ENCODE results near the gene TCP11L1.
A peak's percentile ranks its signal among the peaks of the same experiment; 100 is the strongest.
"Not testable (repeated sequence)": the region's sequence is repeated elsewhere in the genome, so short reads cannot be mapped to it uniquely, and the experiment has no call there.

TCP11L1 gene

DNA sequence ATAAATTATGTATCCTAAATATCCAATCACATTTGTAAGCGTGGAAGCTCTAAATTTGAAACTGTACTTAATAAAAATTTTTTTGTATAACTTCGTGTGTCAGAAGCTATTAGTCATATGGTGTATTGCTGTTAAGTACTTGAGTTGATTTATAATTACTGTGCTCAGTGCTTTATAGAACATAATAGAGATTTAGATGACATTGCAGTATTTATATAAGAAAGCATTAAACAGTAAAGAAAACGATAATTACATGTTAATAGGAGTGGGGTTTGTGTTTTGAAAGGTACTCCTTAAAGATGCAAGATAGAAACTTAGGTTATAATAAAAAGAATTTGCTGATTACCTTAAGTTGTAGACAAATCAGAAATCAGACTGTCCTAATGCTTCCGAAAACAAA lies 5.9 kb upstream of the TCP11L1 start:
- DNase-seq: no peak

DNA sequence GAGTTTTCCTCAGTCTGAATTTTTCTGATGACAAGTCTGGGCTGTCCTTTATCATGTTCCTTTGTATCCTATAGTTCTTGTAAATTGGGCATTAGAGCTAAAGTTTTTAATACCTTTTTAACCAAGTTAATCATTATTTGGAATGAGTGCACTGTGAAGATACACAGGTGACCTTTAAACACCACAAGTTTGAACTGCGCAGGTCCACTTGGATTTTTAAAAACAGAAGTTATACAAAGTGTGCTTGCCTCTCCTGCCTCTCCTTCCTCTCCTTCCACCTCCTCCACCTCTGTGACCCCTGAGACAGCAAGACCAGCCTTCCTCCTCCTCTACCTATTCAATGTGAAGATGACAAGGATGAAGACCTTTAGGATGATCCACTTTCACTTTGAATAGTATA lies 4.4 kb upstream of the TCP11L1 start:
- DNase-seq: no peak

DNA sequence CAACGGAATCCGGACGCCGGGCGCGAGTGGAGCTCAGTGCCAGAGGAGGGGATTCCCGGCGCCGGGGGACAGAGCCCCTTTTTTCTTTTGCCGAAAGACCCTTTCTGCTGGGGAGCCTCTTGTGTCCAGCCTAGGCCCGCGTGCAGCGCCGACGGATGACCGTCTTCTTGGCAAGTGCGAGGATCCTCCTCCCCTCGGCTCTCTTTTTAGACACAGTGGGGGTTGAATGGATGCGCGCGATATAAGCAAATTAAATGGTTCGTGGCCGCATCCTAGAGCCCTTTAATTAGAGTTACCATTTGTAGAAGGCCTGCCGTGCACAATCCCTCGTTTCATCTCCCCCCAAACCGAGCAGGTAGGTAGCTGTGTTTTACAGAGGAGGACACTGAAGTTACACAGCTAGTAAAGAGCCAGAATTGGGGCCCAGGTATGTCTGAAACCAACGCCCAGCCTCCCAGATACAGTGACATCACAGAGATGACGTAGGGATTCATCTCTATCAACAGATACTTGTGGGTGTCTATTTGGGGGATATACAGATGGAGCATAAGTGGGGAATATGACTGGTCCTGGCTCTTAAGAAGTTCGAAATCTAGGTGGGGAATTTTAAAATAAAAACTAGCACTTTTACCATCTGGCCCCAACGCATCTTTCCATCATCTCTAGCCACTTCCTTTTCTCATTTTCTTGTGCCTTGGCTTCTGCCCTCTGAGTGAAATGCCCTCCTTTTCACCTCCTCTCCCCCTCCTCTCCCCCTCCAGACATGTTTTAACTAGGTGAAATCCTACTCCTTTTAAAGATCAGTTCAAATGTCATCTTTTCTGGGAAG lies 875 bp downstream of the TCP11L1 start:
- peak; percentile 48 to 58 for DNase-seq

DNA sequence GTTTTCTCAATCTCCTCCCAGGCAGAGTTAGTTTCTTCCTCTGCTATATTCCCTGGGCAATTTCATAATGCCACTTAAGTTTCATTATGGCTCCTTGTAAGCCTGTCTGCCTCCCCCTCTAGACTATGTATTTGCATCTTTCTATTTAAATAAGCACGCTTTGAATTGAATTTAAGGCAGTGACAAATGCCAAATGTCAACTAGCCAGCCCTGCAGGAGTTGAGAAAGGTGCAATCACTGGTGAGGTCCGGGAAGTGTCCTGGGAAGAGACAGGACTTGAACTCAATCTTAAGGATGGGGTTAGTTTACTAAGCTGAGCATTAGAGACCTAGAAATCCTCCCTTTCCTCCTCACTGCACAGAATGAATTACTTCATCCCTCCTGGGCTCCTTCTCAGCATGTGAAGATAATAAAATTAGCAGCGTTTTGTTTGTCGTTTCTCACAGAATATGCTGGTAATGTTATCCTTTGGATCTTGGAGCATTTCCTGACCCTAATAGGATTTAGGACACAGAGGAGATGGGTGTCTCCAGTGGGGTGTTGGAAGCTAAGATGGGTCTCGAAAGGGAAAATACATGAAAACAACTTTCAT lies 1.6 kb downstream of the TCP11L1 start:
- no peak for DNase-seq

DNA sequence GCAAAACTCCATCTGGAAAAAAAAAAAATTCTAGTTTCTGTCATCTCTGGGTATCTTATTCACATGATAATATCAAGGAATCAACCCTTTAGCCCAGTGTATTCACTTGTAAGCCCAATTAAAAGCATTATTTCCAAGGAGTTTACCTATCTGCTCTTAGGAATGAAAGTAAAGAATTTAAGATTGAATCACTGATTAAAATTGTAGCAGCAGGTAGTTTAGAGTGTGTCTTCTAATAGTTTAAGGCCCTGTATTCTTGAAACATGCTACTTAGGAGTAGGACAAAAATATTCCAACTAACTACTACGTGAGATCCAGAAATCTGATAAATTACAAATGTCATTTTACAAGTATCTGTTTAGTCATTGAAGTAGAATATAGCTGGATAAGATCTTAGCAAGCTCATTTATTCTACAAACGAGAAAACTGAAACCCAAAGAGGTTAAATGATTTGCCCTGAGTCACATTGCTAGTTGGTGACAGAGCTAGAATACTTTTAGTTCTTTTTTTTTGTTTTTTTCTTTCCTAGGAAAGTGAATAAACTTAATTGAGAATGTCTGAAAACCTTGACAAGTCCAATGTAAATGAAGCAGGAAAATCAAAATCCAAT lies 4.0 kb downstream of the TCP11L1 start:
- DNase-seq: no peak

DNA sequence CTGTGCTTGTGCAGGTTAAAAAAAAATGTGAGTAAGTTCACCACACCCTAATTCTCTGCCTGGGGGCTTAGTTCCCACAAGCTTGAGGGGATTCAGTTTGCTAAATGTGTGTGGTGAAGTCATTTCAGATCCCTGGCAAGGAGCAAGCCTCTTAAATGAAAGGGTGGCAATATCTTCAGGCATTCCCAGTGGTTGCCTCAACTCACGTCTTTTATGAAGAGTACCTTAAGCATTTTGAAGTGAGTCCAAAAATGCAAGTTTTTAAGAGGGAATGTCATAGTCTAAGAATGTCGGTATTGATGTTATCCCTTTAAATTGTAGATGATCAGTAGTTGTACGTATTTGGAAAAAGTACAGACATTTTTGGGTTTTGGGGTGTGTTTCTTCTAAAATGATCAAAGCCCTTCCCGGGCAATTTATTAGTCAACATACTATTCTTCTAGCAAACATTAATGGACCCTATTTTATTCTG lies 4.9 kb downstream of the TCP11L1 start:
- no peak for DNase-seq

DNA sequence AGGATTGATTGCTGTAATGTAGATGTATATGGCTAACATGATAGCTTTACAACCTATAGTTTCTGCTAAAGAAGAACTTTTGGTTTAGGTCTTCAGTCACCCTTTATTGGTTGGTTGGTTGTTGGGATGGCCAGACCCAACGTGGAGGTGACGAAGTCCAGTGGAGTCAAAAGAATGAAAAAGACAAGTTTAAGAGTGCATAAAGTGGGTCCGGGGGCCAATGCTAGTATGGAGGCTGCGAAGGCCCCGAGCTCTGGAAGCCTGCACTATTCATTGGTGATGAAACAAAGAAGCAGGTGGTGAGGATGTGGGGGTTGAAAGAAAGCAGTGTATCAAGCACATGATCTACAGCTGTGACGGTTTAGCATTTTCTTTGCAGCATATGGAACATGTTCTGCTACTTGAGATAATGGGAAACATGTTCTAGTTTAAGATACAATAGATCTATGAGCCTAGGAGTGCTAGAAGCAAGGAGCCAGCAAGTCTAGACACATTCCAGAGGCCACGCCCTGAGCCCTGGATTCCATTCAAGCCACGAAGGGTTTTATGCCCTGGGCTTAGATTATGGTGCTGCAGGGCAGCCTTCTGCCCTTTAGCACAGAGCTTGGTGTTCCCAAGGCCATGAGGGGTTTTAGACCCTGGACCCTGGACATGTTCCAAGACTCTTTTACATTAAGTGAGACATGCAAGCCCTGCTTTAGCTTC lies 6.3 kb downstream of the TCP11L1 start:
- DNase-seq: no peak

DNA sequence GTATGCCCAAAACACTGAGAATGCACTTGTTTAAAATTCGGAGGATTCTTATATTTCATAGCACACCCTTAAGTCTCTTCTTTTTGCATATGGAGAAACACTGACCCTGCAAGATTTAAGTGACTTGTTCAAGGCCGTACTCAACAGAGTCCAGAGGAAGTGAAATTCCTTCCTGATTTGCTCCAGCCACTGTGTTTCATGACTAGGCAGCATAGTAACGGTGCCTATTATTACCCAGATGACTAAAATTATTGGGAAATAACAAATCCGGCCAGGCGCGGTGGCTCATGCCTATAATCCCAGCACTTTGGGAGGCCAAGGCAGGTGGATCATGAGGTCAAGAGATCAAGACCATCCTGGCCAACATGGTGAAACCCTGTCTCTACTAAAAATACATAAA lies 9.3 kb downstream of the TCP11L1 start:
- not testable (repeated sequence) for DNase-seq

DNA sequence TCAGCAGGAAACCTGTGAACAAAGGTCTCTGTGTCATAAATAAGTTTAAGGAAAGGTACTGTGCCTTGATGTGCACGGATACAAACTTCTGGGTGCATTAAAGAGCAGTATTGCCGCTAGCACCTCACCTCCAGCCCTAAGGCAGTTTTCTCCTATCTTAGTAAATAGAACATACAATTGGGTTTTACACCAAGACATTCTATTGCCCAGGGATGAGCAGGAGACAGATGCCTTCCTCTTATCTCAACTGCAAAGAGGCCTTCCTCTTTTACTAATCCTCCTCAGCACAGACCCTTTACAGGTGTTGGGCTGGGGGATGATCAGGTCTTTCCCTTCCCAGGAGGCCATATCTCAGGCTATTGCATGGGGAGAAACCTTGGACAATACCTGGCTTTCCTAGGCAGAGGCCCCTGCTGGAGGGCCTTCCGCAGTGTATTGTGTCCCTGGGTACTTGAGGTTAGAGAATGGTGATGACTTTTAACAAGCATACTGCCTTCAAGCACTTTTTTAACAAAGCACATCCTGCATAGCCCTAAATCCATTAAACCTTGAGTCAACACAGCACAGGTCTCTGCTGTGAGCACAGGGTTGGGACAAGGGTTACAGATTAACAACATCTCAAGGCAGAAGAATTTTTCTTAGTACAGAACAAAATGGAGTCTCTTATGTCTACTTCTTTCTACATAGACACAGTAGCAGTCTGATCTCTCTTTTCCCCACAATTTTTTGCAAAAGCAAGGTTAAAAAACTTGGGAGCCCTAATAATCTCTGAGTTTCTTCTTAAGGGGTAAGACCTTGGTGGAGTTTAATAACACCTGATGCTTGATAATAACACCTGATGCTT lies 10.4 kb downstream of the TCP11L1 start:
- DNase-seq: not testable (repeated sequence)

DNA sequence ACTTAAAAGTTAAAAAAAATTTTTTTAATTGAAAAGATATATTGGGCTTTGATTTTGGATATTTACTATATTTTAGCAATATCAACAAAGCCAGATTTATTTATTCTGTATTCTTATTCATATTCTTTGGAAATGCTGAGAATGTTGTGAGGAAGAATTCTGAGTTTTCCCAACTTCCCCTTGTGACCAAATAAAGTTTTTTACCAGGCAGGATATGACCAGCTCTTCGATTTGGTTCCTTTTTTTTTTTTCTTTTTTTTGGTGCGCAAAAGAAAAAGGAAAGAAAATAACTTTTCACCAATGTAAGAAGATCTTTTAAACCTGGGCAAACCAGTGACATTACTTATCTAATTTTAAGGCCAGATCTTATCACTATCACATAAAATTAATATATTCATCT lies 12.9 kb downstream of the TCP11L1 start:
- DNase-seq: no peak

DNA sequence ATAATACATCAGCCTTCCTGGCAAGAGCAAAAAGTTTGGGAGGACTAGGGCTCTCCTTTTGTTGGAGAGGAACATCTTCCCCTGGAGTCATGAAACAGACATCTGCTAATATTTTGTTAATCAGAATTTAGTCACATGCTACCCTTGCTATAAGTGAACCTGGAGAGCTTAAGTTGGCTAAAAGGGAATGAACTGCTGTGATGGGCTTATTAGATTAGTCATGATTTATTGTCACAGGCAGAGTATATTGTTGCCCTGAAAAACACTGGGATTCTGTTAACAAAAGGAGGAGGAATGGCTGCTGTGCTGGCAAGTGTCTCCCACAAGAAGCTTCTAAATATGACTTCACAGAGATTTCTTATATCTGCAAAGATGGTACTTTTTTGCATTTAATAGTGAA lies 16.0 kb downstream of the TCP11L1 start:
- no peak for DNase-seq

DNA sequence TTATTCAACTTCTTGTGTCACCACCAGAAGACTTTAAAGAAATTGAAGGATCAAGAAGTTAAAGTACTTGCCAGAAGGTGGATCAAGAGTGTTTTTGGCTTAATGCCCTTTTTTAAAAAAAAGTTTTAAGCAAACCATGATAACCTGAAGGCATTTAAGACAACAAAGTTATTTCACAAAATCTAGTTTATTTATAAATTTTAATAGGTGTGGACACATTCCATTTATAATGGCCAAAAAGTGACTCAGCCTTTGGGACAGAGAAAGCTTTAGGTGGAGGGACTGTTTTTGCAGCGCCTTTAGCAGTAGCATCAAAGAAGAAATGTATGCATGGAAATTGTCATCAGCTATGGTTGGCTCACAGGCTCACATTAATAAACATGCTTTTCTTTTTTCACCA lies 17.9 kb downstream of the TCP11L1 start:
- DNase-seq: no peak

DNA sequence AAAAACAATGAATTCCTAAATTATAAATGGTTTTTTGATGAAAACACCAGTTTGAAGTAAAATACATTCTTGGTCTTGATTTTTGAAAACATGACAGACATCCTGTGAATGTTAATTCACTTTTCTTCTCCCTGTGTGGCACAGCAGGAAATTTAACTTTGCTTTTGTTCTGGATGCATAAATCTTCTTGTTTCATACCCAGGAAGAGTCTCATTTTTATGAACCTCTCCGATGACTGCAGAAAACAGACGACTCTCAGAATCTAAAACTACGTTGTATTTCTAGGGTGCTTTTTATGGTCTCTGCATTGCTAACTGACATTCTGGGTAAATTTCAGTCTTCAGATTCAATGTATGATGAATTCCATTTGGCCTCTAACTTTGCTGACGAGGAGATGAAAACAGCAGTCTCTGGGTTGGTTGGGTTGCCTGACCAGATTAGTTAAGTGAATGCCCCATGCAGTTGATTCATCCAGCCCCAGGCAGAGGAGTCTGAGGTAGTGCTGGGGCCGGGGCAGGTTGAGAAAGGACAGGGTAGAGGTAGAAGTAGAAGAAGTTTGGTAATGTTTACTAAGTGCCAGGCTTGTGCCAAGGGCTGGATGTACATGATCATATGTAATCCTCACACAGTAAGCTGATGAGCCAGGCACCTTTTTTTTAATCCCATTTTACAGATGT lies 20.1 kb downstream of the TCP11L1 start:
- no peak for DNase-seq

DNA sequence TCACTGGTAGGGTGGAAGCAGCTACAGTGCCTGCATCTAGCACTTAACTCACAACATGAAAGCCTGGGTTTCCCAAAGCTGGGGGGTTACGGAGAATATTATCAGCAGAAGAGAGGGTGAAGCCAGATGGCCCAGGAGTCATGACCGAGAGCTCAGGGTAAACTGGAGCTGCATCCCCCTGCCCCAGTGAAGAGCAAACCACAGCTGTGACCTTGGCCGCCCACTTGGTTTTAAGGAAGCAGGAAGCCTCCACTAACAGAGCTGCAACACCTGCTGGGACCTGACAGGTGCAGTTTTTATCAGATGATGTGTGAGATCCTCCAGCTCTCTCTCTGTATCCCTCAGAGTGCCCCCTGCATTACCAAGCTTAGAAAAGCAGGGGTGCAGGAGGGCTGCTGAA lies 20.9 kb downstream of the TCP11L1 start:
- DNase-seq: no peak

DNA sequence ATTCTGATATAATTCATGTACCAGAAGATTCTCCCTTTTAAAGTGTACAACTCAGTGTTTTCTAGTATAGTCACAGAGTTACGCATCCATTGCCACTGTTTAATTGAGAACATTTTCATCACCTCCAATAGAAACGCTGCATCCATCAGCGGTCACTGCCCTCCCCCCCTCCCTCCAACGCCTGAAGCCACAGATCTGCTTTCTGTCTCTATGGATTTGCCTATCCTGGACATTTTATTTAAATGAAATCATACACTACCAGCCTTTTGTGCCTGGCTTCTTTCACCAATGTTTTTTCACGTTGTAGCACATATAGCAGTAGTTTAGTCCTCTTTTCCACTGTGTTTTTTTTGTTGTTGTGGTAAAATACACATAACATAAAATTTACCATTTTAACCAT lies 22.8 kb downstream of the TCP11L1 start:
- DNase-seq: no peak

DNA sequence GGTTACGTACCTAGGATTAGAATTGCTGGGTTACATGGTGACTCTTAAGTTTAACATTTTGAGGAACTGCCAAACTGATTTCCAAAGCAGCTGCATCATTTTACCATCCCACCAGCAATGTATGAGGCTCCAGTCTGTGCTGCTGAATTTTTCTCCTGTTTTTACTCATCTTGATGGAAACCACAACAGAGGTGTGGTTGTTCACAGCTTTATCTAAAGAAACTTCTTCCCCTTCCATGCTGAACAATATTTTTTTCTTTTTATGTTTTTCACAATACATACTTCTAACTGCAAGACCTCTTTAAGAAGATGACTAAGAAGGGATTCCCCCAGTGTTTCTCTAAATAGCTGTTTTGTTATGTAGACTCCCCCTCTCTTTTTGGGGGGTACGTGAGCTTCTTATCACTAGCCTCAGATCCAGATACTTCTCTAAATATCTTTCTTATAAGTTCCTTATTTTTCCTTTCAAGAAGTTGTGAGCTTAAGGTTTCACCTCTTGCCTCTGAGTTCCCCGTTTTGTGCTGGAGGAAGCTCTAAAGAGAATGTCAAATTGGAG lies 24.0 kb downstream of the TCP11L1 start:
- no peak for DNase-seq

DNA sequence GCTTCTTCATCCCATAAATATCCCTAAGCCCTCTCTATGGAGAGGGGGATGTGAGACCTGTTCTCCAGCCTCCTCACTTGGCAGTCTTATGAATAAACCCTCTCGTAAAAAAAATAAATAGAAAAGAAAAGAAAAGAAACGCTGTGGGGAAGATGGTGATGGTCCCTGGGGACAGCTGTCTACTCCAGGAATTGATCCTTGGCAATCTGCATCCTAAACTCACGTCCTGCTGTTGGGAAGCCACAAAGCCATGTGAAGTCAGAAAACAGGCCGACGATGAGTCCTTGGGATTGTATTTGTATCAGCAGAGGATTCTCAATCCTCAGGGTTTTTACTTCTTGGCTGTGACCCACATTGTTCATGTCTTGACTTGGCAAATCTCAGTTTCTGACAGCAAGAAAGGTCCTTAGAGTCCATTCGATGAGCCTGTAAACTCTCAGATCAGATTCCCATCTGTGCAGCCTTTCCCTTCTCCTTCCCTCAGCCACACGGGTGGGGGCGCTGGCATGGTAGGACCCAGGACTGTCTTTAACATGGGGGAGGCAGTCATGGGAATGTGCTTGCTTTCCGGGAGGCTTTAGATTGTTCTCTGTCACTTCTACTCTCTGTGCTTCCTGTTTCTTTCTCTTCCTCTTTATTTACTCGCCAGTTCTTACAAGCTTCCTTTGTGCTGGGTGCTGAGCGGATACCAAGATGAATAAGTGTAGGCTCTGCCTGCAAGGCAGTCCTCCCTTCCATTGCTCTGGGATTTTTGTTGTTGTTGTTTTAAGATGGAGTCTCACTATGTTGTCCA lies 24.9 kb downstream of the TCP11L1 start:
- DNase-seq: no peak

DNA sequence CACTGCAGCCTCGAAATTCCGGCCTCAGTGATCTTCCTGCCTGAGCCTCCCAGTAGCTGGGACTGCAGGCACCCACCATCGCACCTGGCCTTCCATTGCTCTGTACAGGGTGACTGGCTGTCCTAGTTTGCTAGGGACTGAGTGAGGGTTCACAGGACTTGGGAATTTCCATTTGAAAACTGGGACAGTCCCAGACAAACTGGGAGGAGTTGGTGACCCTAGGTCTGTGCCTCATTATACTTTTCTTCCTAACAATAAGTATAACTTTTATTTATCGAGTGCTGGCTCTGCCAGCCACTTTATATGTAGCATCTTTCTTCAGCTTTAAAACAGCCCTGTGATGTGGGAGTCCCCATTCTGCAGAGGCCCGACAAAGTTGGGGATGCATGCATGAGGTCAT lies 25.5 kb downstream of the TCP11L1 start:
- DNase-seq: no peak

DNA sequence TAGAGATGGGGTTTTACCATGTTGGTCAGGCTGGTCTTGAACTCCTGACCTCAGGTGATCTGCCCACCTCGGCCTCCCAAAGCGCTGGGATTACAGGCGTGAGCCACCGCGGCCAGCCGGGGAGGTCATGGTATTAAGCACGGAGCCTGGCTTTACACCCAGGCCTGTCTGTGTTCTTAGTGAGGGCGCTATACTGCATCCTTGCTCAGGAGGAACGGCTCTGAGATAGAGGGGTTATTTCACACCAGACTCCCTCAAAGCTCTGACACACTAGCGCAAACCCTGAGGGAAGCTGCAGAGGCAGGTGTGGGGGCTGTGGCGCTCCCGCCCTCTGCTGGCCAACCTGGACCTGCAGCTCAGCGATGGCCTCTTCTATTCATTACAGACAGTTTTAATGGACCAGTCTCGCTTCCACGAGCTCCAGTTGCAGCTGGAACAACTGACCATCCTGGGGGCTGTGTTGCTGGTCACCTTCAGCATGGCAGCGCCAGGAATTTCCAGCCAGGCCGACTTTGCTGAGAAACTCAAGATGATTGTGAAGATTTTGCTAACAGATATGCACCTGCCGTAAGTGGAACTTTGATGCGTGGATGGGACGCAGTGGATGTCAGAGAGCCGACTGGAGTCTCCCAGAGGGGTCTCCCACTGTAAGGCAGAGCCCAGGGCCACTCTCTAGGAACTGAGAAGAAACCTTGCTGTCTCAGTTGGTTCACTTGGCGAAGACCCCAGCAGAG lies 26.2 kb downstream of the TCP11L1 start:
- peak; percentile 74 to 80 for DNase-seq

DNA sequence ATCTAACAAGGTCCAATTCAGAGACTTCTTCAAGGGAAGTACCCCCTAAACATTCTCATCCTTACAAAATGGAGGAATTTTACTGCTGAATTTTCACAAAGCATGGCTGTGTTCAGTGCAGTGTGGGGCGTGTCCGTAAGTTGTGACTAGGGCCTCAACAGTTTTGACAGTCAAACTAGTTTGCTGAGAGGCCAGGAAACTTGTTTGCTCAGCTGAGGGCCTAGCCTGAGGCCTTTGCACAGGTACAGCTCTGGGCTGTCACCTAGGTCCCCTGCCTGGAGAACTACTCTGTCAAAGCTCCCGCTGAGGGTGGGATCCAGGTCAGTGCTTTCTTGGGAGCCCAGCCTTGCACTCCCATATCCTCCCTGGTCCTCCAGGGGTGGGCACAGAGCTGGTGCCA lies 27.9 kb downstream of the TCP11L1 start:
- no peak for DNase-seq
